ENCODE measurements around the gene KRTAP24-1.

KRTAP24-1 gene, protein sequence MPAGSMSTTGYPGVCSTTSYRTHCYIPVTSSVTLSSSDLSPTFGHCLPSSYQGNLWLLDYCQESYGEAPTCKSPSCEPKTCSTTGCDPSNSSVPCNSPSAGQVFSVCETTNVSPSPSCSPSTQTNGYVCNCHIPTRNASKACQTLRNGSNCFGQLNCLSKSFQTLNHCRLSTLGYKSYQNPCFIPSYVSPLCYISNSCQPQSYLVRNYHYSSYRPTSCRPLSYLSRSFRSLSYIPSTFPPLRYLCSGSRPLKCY

DNA sequence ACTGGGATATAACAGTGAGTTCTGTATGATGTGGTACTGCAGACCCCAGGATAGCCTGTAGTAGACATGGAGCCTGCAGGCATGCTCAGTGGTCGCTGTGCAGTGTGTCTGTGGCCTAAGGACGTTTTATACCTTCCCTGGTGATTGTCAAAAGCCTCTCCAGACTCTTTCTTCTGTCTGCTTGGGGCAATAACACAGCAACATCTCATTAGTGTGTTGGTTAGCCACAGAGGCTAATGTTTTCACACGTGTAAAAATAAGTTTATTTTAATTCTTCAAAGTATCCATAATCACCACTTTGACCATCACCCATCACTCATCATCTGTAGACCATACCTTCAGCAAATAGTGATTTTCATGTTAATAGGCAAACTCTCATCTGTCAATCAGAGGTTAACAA, at the start of gene KRTAP24-1:
TSS of gene KRTAP24-1 (minus strand) at position 101 of the 400 bp plus-strand sequence. CDS start at position 83, 18 bp downstream.
- no peak for DNase-seq (ENCODE audit: low spot score)

DNA sequence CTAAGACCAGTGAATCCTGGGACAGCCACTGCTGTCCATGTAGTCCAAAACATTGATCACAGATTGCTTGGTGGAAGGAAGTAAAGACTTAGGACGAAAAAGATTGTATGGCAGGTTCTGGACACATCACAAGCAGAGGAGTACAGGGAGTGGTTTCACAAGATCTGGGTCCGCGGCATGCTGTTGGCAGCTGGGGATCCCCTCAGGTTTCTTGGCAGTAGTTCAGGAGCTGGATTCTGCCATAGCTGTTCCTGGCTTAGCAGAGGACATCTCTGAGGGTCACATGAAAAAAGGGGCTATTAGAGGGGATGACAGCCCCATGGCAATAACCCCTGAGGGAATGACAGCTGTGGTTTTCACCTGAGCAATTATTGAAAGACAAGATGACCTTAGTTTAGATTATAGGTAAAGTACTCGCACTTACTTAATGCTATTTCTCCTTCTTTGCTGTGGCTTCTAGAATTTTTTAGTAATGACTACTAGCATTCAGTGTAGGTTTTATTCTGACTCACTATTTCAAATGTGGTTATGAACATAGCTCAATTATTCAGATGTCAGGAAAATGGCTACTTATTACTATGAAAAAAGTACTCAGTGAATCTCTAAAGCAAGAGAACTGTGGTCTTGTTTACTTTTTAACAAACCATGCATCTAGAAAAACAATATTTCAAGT, 46.6 kb upstream of the KRTAP24-1 start:
- no peak for DNase-seq (ENCODE audit: low spot score)

DNA sequence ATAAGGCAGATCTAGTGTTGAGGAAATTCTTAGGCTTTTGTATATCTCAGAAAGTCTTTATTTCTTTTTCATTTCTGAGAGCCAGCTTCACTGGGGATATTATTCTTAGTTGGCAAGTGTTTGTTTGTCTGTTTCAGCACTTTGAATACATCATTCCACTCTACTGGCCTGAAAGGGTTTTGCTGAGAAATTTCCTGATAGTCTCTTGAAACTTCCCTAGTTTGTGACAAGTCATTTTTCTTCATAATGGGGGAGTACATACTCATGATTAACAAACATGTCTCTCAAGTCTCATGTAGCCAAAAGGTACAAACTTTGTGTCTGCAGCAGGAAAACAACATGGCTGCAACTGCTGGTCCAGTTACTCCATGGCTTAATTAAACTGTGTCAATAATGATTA, 43.6 kb upstream of the KRTAP24-1 start:
- DNase-seq (ENCODE audit: low spot score): no peak

DNA sequence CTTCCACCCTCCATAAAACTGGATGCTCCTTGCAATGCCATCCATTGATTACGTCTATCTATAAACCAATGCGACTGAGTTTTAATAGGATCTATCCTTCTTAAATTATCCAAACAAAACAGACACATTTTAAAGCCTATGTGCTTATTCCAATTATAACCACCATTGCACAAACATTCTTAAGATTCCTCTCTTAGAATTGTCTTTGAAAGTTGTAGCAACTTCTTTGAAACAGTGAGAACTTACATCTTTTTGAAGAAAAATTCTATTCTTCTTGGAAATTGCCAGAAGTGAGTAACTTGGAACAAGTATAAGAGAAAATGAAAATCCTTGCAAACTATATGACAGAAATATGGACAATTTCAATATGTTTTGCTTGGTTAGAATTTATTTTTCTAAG, 37.5 kb upstream of the KRTAP24-1 start, which contains the start of gene KRTAP26-1:
TSS of gene KRTAP26-1 (minus strand) at position 101 of the 400 bp plus-strand sequence. CDS start 280 bp downstream, outside the sequence.
- DNase-seq (ENCODE audit: low spot score): no peak

DNA sequence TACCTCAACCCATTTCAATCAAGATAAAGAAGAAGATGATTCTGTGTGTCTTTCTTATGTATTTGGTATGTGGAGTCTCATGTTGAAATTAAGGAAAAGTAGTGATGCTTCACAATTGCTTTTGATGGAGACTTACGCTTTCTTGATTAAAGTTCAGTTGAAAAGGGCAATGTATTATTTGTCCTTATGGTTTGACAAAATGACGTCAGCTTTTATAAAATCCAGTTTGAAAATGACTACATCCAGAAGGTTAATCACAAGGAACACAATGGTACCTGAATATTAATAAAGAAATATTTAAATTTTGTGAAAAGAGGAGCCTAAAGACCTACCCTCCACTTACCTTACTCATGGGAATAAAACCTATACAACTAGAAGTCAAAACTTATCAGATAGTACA, 33.0 kb upstream of the KRTAP24-1 start:
- DNase-seq (ENCODE audit: low spot score): no peak

DNA sequence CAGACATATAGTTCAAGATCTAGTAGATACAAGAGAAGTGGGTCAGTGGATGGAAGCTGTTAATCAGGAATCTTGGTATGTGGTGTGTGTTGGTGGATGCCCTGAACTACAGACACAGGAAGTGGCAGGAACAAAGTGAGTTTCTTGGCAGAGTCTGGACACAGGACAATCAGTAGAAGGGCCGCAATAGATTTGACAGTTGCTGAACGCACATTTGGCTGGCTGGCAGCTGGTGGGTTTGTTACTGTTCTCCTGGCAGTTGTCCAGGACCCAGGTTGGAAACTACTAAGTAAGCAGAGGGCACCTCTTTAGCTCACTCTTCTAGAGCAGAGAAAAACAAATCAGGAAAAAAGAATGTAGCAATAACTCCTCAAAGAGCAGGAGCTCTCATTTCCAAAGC, 24.1 kb upstream of the KRTAP24-1 start:
- no peak for DNase-seq (ENCODE audit: low spot score)

DNA sequence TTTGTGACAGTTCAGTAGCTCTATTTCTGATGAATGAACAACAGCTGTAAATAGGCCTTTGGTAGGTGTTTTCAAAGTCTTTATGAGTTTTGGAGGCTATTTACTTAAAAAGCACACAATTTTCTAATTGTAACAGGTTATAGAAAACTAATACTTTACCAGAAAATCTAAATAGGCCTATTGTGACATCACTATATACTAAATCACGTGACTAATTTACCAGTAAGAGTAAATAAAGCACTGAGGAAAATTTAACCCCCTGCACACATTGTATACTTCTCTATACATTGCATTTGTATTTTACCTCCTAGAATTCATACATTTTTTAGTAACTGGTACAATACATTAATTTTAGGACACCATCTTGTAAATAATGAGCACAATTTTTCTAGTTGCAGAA, 22.4 kb upstream of the KRTAP24-1 start:
- DNase-seq (ENCODE audit: low spot score): no peak

DNA sequence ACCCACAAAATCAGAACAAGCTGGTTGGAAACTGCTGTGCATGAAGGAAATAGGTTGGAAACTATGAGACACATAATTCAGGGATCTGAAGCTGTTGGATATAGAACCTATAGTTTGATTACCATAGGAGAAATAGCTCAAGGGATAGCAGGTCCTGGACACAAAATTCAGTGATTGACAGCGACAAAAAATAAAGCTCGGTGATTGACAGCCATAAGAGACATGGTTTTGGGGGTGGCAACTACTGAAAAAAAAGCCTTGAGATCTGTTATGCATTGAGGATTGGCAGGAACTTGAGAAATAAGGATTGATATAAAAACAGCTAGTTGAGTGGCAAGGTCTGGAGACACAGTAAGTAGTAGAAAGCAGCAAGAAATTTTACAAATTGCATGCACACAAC, 6.5 kb upstream of the KRTAP24-1 start, which contains the start of gene KRTAP25-1:
TSS of gene KRTAP25-1 (minus strand) at position 300 of the 400 bp plus-strand sequence. CDS start at position 276, 24 bp downstream.
- no peak for DNase-seq (ENCODE audit: low spot score)

DNA sequence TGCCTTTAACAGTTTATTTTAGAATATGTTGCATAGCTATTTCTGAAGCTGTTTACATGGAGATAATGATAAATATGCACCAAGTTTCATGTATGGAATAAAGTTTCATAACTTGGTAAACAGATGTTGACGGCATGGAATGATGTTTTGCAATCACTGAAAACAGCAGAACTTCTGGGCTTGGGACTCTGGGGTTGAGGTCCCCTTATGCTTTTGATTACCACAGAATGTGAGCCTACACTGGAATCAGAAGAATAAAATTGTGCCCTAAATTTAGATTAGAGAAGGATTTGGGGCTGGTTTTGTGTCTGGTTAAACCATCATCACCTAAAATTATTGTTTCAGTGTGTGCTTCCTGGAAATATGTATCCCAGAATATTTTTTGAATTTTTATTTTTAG, 11.1 kb downstream of the KRTAP24-1 start:
- DNase-seq (ENCODE audit: low spot score): no peak

DNA sequence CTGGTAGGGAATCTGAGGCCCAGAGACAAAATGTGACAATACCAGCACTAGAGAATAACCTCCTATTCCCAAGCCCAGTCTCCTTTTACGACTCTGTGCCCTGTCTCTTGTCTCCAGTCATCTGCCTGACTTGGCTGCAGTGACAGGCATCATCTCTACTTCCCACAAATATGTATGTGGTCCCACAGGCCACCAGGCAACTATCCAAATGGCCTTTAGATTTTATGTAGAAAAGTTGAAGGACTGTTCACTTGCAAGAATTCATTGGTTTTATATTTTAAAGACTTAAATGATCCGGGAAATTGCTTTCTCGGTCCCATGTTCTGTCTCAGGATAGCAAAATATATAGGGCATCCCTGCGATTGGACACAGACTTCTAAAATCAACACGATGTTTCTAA, 11.6 kb downstream of the KRTAP24-1 start:
- DNase-seq (ENCODE audit: low spot score): no peak

DNA sequence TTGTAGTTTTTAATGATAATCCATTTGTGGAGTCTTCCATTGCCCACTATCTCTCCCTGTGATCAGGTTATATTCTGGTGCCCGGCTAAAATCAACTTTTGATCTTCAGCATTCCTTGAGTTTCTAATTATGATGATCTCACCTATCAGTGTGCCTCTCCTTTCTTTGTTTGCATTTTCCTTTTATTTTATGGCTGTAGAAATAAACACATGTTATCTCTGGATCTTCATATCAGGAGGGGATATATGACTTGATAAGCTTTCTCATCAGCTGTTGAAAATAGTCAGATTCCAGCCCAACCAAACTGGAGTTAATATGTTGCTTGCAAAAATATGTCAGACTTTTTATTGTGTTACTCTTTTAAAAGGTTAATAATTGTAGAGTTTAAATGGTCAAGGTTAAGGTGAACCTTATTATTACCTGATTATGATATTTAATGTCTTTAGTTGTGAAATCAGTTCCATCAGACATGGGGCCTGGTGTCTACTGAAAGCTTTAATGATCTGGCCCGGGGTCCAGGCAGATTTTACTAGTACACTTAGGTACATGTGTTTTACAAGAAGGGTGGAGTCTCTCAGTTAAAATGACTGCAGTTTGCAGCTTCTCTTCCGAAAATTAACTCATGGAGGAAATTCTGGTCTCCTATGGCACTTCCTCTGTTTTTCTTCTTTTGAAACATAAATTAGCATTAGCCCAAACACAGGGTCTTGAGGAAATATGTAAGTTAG, 12.8 kb downstream of the KRTAP24-1 start:
- DNase-seq (ENCODE audit: low spot score): no peak

DNA sequence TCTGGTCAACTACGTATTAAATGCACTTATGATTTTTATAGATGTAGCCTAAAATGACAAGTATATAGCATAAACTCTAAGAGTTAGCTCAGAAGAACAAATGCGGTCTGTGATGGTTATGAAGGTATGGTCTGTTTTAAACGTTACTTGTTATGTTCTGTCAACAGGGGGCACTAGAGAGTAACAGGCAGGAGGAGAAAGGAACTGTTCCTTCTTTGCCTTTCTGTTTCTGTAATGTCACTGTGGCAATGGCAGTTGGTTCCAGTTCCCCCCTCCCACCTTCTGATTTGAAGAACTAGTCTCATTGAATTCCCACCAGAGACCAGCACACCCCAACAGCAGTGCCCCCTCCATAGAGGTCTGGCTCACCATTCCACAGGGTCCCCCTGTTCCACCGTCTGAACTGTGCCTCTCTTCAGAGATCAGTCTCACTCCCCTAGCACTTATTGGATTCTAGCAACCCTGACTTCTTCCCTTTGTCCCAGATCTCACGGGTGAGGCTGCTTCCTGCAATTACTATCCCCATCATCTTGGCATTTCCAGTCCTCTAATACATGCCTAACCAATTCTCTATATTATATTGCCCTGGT, 14.0 kb downstream of the KRTAP24-1 start:
- DNase-seq (ENCODE audit: low spot score): no peak

DNA sequence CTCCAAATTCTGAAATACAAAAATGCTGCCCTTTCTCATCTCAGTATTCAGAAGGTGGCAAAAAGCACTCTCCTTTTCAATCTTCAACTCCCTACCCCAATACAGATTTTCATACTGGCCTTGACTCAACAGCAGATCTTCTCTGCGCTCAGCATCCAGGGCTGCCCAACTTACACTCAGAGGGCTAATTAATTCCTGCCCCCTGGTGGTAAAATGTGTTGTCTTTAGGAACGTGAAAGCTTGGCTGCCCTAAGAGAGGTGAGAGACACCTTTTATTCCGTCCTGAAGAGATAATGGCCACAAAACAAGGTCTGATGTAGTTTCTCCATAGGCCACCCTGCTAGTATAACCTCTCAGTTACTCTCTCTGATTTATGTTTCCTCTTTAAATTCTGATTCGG, 25.0 kb downstream of the KRTAP24-1 start:
- no peak for DNase-seq (ENCODE audit: low spot score)

DNA sequence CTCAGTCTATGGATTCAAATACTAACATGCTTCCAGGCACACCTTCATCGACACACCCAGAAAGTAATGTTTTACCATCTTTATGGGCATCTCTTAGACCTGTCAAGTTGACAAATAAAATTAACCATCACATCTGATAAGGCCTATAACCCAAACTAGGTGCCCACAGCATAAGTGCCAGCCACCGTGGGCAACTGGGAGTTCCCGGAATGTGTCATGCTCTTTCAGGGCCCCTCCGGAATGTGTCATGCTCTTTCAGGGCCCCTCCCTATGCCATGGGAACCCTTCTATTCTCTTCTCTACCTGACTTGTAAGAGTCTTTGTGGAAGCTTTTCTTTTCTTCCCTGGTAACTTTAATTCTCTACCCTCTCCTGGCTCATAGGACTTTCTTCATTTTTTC, 26.6 kb downstream of the KRTAP24-1 start:
- DNase-seq (ENCODE audit: low spot score): no peak

DNA sequence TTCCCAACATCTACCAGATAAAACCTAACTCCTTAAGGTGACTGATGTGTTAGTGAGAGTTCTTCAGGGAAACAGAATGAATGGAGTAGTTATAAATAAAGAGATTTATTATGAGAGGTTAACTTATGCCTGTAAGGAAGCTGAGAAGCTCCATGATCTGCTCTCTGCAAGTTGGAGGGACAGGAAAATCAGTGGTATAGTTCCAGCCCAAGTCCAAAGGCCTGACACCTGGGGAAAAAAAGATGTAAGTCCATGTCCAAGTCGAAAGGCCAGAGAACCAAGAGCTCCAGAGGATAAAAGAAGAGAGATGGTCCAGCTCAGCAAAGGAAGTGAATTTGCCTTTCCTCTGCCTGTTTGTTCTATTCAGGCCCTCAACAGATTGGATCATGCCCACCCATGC, 27.1 kb downstream of the KRTAP24-1 start:
- no peak for DNase-seq (ENCODE audit: low spot score)

DNA sequence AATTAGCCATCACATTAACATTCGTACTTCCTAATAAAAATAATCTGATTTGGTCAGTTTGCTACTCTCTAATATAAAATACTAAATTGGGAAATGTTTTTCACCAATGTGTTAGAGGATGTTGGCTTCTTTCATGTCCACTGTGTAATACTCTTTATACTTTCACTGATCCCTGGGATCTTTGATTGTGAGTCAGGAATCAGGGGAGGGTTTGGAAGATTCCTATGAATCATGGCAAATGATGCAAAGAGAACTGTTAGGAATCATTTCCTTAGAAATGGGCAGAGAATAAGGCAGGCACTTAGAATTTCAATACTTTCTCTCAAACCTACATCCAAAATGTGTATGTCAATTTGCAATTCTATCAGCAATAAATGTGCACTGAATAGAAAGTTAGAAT, 31.0 kb downstream of the KRTAP24-1 start:
- DNase-seq (ENCODE audit: low spot score): no peak

DNA sequence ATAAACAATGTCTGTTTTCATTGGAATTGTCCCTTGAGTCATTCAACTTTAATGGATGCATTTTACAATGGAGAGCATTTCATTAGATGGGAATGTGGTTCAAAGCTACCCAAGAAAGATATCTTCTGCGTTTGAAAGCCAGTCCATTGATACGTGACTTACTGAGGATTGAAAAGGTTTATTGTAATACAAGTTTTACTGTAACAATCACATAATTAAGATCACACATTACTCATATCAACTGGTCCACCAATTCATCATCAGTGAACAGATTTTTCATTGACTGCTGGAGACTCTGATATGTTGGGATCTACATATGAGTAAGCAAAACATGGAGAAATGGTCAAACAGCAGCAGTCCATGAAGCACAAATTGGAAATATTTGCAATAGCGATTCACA, 32.8 kb downstream of the KRTAP24-1 start:
- no peak for DNase-seq (ENCODE audit: low spot score)

DNA sequence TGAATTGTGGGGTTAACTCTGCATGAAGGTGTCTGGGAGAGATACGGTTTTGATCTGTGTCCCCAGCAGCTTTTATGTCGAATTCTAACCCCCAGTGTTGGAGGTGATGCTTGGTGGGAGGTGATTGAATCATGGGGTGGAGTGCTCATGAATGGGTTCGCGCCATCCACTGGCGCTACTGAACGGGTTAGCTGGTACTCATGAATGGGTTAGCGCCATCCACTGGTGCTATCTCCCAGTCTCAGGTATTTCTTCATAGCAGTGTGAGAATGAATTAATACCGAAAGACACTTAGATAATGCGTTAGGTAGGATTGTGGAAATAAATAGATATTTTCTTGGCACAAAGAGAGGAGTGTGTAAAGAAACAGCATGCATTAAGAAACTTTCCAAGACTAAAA, 33.9 kb downstream of the KRTAP24-1 start:
- no peak for DNase-seq (ENCODE audit: low spot score)

DNA sequence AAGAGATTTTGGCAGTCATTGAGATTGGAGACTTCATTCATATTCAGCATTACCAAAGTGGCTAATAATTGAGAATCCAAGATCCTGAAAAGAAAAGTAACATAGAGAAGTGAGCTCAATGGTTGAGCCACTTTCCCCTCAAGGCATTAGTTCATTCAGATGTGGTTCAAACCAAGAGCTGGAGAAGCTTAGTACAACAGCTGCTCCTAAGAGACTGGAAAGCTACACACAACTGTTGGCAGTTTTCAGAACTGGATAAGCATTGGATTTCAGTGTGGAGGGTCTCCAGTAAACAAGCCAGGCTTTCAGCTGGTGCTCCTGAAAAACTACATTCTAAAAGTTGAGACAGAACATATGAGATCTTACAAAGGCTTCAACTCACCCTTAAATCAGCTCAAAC, 37.7 kb downstream of the KRTAP24-1 start:
- no peak for DNase-seq (ENCODE audit: low spot score)

DNA sequence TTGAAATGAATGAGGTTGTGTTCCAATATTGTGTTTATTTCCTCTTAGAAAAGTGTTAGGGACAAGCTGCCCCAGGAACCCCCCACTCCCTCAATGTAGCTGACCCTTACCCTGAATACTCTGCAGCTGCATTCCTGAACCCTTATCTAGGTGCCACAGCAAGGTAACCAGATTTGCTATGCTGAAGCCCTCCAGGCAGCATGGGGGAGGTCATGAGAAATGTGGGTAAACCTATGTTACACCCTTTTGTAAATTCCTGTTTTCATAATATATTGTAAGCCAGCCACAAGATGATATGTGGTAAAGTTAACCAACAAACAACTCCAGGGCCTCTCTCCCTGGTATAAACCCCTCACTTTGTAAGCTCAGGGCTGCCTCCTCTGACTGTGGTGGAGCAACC, 39.1 kb downstream of the KRTAP24-1 start:
- DNase-seq (ENCODE audit: low spot score): no peak

DNA sequence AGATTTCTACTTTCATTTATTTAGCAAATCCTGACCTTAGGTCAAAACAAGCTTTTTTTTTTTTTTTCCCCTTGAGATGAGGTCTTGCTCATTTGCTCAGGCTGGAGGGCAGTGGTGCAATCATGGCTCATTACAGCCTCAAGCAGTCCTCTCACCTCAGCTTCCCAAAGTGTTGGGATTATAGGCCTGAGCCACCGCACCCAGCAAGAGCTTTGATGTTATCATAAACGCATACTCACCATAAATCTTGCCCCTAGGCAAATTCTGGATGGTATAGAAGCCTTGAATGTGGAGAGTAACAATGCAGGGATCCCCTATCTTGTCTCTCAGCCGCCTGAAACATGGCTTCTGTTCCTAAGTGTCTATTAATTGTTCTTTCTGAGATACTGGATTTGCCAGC, 42.1 kb downstream of the KRTAP24-1 start:
- no peak for DNase-seq (ENCODE audit: low spot score)

DNA sequence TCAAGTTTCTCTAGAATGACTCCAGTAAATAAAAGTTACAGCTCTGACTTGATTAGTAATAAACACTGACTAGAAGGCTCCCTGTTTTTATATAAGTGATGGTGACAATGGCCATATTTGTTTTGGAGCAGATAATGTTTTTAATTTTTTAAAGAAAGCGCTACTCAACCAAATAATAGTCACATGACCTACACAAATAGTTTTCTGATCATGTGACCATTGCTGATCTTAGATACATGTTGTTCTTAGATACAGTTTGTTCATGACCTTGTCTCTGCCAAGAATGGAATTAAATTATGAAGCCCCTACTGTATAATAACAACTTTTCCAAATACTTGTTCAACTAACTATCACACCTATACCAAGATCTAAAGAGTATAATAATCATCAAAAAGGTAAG, 44.6 kb downstream of the KRTAP24-1 start:
- no peak for DNase-seq (ENCODE audit: low spot score)

DNA sequence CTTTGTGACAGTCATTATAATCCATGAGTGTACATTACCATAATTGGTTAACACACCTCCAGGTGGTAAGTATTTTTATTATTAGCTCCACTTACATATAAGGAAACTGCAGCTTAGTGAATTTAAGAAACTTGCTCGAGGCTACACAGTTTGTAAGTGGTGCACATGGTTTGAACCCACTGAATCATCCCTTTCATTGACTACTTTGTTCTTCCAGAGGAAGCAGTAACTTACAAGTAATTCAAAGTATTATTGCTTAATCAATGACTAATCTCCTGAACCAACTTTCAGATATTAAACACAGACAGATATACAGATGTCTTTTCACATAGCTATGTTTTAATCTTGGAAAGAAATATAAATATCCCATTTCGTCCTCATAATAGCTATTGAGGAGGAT, 48.1 kb downstream of the KRTAP24-1 start:
- no peak for DNase-seq (ENCODE audit: low spot score)

All from hematopoietic multipotent progenitor cell treated with erythropoietin and hydrocortisone succinate and interleukin-3 and kit ligand, for 15 days (in vitro differentiated cells).